ENCODE measurements around the gene ZNF423. TPM values are rescaled to one million over a fixed set of nuclear protein-coding genes. Genes with fewer than 3 reads are reported as not detected.

Gene ZNF423
- total and polyA plus RNA-seq, 9 of the 15 experiments (the other 6 are each of a cell fraction or from before 2014, with no cell fraction given): not detected

GRCh38 chr16:49455991-49456745 lies 399.7 kb downstream of the ZNF423 start:
- intact Hi-C loops (cut with micrococcal nuclease): no loop called here
- FAIRE-seq: no peak
- TF ChIP-seq DNMT1 (IDR thresholded peaks at IDR 0.05) (no peak), ZNF586 (CRISPR knock-in tag; conservative IDR thresholded peaks at IDR 0.05) (no peak), NR1H2 (CRISPR knock-in tag; IDR thresholded peaks at IDR 0.05) (no peak), ZNF318 (IDR thresholded peaks at IDR 0.05; ENCODE audit: borderline replicate concordance in 1 of 2, low read depth in 1 of 2) (no peak), POLR3A (IDR thresholded peaks at IDR 0.05; ENCODE audit: borderline replicate concordance, extremely low read depth, insufficient read depth, insufficient read length) (no peak), PRDM10 (IDR thresholded peaks at IDR 0.05; ENCODE audit: partially characterized antibody) (no peak), NFE2L1 (tag; IDR thresholded peaks at IDR 0.05; ENCODE audit: borderline replicate concordance, low read depth) (no peak), HNRNPUL1 (IDR thresholded peaks at IDR 0.05; ENCODE audit: low read length) (no peak), SIRT6 (IDR thresholded peaks at IDR 0.05; ENCODE audit: low read depth, low read length) (no peak)

More at GRCh38 chr16:49455991-49456745, 399.7 kb downstream of the ZNF423 start:
- no peak overlapping the region for H3K4me2 ChIP-seq (ENCODE audit: insufficient read depth, low read length)
- no peak for ATAC-seq
- no TSS peak for BruUV-seq (replicated peaks)
- H4K20me1 ChIP-seq (replicated peaks; ENCODE audit: control insufficient read depth, insufficient read depth, low read length): peaks cover under 1% of the 10 kb centered on the region; the same call in 1 of the 2 replicates
- H3K9me1 ChIP-seq (ENCODE audit: control insufficient read depth, insufficient read depth, low read length): no peaks in the 10 kb centered on the region
- no peaks in the 10 kb centered on the region for H3K9me3 ChIP-seq (replicated peaks; ENCODE audit: control insufficient read depth, insufficient read depth, low read depth, low read length)
- no peak overlapping the region for H3K9ac ChIP-seq (ENCODE audit: insufficient read depth in 1 of 2, low read depth in 2 of 2, low read length in 2 of 2)
- 0% methylated on average over 8 of the region's 8 CpGs for WGBS (ENCODE audit: insufficient coverage, low coverage, missing lambda C conversion rate)
- in situ Hi-C loops (cut with MboI): no loop called here
- no peak overlapping the region for H2AFZ ChIP-seq (ENCODE audit: low read depth, low read length)
- no peak overlapping the region for H3K27ac ChIP-seq (ENCODE audit: extremely low read depth, low read depth, low read length)
- no peaks in the 10 kb centered on the region for H3K36me3 ChIP-seq (ENCODE audit: control insufficient read depth, insufficient read depth, low read length)
- ChIA-PET POLR2A (interaction anchor here (0.7 kb wide), 1 partner anchor 1187 kb away, joined by 4 read pairs; no protein-coding TSS in a partner anchor), CTCF (ENCODE audit: low intra/inter-chr PET ratio) (no interaction called here)
- H3K27me3 ChIP-seq (ENCODE audit: control insufficient read depth in 2 of 2, insufficient read depth in 2 of 2, low read length in 2 of 2): peaks cover 0 to 11% of the 10 kb centered on the region in 2 experiments; a peak in 2 of 5 replicates
- DNase-seq (ENCODE audit: extremely low read depth in 1 of 4, low spot score in 3 of 4): no peak
- no peaks in the 10 kb centered on the region for H3K79me2 ChIP-seq (ENCODE audit: control insufficient read depth, insufficient read depth, low read length)
- no peaks in the 10 kb centered on the region for H3K4me1 ChIP-seq (replicated peaks in 1 of 2; ENCODE audit: control insufficient read depth in 2 of 2, insufficient read depth in 2 of 2, low read length in 2 of 2)
- H3K4me3 ChIP-seq: no peak overlapping the region
